22Rv1 (cell line): ENCODE results near the gene AOPEP.
"Not testable (repeated sequence)": the region's sequence is repeated elsewhere in the genome, so short reads cannot be mapped to it uniquely, and the experiment has no call there.

ENCODE experiments used
- H3K27ac ChIP-seq: fragments of 450-650 bp; 2 replicates; pipeline ENCODE4 v1.5.1; 2017
- ZFX ChIP-seq: fragments of 450-650 bp; IDR thresholded peaks from 2 replicates; pipeline ENCODE4 v1.6.1; 2017; ENCODE audit warnings: antibody characterized with exemption, borderline replicate concordance
- TF ChIP-seq, protein P1 (sequence below): fragments of 450-650 bp; IDR thresholded peaks from 2 replicates; pipeline ENCODE4 v1.5.1; 2017; ENCODE audit warnings: mild to moderate bottlenecking

The AOPEP gene

DNA sequence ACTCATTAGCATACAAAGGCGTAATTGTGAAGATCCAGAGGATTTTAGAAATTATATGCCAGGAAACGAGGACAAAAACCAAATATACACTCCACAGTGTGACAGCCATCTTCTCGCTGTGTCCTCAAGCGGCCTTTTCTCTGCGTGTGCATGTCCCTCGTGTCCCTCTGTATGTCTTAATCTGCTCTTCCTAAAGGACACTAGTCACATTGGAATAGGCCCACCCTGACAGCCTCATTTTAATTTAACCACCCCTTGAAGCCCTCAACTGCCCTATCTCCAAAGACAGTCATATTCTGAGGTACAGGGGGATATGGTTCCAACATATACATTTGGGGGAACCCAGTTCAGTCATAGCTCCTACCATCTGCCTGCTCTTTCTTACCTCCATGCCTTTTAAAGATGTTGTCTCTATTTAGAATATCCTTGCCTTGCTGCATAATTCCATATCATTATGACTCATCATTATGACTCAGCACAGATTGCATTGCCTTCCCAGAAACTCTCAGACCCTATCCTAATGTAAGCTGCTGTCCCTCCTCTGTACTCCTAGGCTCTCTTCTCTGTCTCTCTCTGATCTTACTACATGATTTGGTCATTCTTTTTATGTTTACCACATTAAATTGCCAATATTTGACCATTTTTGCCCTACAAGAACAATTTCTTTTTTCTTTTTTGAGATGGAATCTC is 210.9 kb downstream of the AOPEP start:
- TF ChIP-seq, protein P1, sequence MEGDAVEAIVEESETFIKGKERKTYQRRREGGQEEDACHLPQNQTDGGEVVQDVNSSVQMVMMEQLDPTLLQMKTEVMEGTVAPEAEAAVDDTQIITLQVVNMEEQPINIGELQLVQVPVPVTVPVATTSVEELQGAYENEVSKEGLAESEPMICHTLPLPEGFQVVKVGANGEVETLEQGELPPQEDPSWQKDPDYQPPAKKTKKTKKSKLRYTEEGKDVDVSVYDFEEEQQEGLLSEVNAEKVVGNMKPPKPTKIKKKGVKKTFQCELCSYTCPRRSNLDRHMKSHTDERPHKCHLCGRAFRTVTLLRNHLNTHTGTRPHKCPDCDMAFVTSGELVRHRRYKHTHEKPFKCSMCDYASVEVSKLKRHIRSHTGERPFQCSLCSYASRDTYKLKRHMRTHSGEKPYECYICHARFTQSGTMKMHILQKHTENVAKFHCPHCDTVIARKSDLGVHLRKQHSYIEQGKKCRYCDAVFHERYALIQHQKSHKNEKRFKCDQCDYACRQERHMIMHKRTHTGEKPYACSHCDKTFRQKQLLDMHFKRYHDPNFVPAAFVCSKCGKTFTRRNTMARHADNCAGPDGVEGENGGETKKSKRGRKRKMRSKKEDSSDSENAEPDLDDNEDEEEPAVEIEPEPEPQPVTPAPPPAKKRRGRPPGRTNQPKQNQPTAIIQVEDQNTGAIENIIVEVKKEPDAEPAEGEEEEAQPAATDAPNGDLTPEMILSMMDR: no peak
- no peak for TF ChIP-seq ZFX
- no peak overlapping the region for H3K27ac ChIP-seq

DNA sequence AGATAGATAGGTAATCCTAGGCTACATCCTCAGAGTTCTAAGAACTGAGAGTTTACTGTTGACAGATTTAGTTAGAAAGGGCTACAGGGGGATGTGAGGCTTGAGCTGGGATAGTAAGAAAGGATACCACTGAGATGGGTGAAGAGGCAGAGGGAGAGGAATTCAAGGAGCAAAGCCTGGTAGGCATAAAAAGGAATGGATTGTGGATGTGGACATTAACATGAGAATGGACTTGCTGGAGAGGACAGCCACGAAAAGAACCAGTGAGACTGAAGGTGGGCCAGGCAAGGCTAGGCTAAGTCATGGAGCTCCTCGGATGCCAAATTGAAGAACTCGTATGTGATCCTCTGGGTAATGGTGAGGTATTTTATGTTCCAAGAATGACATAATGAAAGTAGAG is 211.9 kb downstream of the AOPEP start:
- no peak for TF ChIP-seq ZFX
- TF ChIP-seq, protein P1: no peak
- H3K27ac ChIP-seq: no peak overlapping the region

DNA sequence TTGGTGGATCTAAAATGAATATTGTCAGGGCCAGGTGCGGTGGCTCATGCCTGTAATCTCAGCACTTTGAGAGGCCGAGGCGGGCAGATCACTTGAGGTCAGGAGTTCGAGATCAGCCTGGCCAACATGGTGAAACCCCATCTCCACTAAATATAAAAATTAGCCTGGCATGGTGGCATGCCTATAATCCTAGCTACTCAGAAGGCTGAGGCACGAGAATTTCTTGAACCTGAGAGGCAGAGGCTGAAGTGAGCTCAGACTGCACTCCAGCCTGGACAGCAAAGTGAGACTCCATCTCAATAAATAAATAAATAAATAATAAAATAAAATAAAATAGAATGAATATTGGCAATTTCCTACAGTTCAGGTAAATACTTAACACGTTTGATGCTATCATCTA is 213.8 kb downstream of the AOPEP start:
- H3K27ac ChIP-seq: not testable (repeated sequence)

DNA sequence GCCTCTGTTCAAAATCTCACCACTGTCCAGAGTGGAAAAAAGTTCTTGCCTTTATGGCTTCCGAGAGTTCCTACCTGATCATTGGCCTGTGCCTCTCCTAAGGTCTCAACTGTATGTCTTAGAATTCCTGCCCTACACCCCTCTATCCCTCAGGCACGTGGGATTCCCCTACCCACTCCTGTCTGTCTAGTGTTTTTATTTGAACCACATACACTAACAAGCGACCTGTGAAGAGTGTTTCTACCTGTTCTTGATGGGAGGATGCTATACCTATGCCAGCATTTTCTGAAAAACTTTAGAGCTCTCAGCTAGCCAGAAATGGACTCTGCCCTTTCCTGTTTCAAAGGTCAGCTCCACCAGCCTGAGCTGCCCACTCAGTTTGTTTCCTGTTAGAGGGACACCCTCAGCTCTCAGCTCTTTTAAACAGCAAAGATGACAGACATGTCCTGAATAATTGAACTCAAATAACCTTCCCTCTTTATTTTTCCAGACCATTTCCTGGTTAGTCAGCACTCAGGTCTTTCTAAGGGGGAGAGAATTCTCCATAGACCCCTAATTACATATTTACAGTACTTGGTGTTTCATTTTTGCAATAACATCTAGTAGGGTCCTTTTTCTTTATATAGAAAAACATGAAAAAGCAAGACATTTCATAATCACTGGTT is 214.8 kb downstream of the AOPEP start:
- H3K27ac ChIP-seq: no peak overlapping the region
- no peak for TF ChIP-seq ZFX
- TF ChIP-seq, protein P1: no peak

DNA sequence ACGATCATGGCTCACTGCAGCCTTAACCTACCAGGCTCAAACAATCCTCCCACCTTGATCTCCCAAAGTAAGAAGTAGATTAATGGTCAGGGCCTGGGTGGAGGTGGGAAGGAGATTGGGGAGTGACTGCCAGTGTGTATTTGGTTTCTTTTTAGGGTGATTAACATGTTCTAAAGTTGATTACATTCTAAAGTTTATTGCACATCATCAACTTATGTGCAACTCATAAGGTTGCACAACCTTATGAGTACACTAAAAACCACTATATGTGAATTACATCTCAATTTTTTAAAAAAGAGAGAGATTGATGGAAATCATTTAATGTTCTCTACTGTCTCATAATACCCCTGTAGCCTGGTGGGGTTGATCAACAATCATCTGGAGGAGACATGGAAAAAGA is 218.1 kb downstream of the AOPEP start:
- H3K27ac ChIP-seq: no peak overlapping the region
- TF ChIP-seq, protein P1: no peak
- no peak for TF ChIP-seq ZFX

DNA sequence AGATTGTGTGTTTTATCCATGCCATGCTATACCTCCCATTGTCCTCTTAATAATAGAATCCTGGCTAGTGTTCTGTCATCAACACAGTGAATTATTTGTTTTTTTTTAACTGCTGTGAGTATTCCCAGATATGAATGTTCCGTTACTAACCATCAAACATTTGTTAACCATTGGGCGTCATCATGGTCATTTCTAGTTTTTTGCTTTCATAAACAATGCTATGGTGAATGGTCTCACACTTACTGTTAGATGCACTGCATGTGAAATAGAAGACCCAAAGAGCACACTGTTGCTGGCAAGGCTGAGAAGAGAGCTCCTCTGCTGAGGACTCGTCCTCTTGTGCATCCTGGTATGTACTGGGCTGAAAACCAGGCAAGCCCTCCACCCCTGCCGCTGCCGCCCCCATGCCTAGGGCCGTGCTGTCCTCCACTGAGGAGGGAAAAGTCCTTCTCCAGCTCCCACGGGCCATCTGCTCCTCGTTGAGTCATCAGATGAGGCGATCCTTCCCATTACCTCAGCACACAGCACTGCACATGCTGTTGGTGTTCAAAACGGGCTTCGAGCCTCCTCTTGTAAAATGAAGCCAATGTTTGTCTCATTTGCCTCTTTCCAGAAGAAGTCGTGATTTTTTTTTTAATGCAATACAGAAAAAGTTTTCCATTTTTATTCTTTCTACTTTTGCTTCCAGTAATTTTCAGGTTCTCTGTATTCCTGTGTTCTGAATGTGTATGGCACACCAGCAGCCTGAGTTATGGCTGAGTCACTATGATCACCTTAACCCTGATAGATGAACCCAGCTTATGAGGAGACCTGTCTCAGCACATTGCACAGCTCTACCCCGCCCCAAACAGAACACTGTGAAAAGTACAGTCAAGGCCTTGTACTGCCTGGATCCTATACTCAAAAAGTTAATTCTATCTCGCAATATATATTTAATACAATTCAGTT is 219.0 kb downstream of the AOPEP start:
- no peak overlapping the region for H3K27ac ChIP-seq
- TF ChIP-seq, protein P1: no peak
- no peak for TF ChIP-seq ZFX

DNA sequence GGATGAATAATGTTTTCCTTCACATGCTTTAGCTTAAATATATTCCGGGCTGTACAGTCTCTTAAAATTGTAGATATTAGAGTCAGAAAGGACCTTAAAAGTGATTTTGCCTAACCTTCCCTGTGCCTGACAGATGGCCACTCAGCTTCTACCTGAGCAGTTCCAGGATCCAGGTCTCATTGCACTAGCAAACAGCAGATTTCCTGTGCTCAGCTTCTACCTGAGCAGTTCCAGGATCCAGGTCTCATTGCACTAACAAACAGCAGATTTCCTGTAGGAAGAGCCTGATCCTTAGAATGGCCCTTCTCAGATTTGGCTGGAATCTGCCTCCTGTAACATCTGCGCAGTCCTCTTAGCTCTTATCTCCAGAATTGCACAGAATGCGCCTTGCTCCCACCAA is 219.8 kb downstream of the AOPEP start:
- TF ChIP-seq, protein P1: no peak
- TF ChIP-seq ZFX: no peak
- H3K27ac ChIP-seq: no peak overlapping the region
